BJ (cell line): ENCODE measurements around the gene PRKAR1B. TPM values are rescaled to one million over a fixed set of nuclear protein-coding genes. Genes with fewer than 3 reads are reported as not detected.

Experiments used
- CTCF ChIA-PET: fragments of 350-600 bp; formaldehyde crosslinking; extraction: SDS; loops from one replicate; lab custom pipeline; 2021; ENCODE audit warnings: antibody characterized with exemption, inconsistent platforms; lab: Yijun Ruan, JAX
- POLR2A ChIA-PET: fragments of 300-600 bp; sonication (Branson Sonifier 250); formaldehyde crosslinking; extraction: SDS; loops from one replicate; lab custom pipeline; 2021; ENCODE audit warnings: antibody characterized with exemption; lab: Charles Lee
- DNase-seq: peaks from one replicate; pipeline ENCODE4 v3.0.0-alpha.2; 2011; ENCODE audit warnings: low read depth
- H3K27me3 ChIP-seq: 2 replicates; pipeline ENCODE4 v1.6.0; 2011; ENCODE audit warnings: low read length; ENCODE audit not compliant: control insufficient read depth, insufficient read depth
- H3K36me3 ChIP-seq: 2 replicates; pipeline ENCODE4 v1.5.1; 2011; ENCODE audit warnings: low read length; ENCODE audit not compliant: control insufficient read depth, insufficient read depth
- H3K4me3 ChIP-seq: 2 replicates; pipeline ENCODE4 v1.5.1; 2011; ENCODE audit warnings: low read depth, mild to moderate bottlenecking, control low read depth, low read length
- CTCF ChIP-seq: IDR thresholded peaks from 2 replicates; pipeline ENCODE4 v1.5.1; 2011; ENCODE audit warnings: low read depth, mild to moderate bottlenecking, control low read depth, inconsistent platforms, low read length, moderate library complexity; ENCODE audit not compliant: insufficient read depth
- polyA plus RNA-seq: library from polyadenylated mRNA; depleted of rRNA; stranded (reverse); fragments of >200 nt; gene quantifications from 2 replicates; pipeline ENCODE4 v1.2.3, GENCODE V29; 2011

PRKAR1B gene
- polyA plus RNA-seq, 1 experiment = 7.4 TPM

DNA sequence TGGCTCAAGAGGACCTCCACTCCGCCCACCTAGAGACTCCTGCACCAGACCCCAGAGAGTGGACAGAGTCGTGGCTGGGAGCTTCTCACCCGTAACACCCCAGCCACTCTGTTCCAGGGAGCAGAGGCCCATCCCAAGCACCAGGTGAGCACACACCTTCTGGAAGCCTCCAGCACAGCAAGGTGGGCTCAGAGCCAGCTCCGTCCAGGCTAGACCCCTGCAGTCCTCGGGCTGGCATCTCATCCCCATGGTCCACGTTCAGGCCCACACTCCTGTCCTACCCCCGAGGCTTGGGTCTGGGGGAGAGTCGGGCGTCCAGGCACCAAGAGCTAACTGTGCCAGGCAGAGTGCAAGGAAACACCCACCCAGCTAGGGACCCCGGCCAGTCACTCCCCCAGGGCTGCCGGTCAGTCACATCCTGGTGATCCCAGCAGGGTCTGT, 220.7 kb downstream of the PRKAR1B start:
- no peak for DNase-seq
- H3K4me3 ChIP-seq = no peak overlapping the region
- ChIA-PET POLR2A (no interaction called here), CTCF (no interaction called here)
- peaks cover 26% of the 10 kb centered on the region for H3K36me3 ChIP-seq
- TF ChIP-seq CTCF = no peak
- no peaks in the 10 kb centered on the region for H3K27me3 ChIP-seq

DNA sequence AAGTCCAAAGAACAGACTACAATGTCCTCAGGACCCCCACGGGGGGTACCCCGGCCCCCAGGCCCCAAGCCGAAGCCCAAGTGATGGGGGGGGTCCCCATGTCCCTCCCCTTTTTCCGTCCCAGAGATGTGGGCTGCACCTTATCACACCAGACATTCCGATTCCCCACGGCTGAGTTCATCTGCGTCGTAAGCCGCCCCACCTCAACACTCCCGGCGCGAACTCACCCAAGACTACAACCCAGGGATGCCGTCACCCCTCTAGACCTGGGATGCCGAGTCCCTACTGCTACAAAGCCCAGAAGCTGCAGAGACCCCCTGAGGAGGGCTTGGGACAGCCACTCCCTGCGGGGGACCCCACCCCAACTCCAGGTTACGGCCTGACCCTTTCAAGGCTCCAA, 221.9 kb downstream of the PRKAR1B start:
- peaks cover 33% of the 10 kb centered on the region for H3K36me3 ChIP-seq
- ChIA-PET CTCF (no interaction called here), POLR2A (no interaction called here)
- no peaks in the 10 kb centered on the region for H3K27me3 ChIP-seq
- TF ChIP-seq CTCF = no peak
- DNase-seq = no peak
- H3K4me3 ChIP-seq = no peak overlapping the region

DNA sequence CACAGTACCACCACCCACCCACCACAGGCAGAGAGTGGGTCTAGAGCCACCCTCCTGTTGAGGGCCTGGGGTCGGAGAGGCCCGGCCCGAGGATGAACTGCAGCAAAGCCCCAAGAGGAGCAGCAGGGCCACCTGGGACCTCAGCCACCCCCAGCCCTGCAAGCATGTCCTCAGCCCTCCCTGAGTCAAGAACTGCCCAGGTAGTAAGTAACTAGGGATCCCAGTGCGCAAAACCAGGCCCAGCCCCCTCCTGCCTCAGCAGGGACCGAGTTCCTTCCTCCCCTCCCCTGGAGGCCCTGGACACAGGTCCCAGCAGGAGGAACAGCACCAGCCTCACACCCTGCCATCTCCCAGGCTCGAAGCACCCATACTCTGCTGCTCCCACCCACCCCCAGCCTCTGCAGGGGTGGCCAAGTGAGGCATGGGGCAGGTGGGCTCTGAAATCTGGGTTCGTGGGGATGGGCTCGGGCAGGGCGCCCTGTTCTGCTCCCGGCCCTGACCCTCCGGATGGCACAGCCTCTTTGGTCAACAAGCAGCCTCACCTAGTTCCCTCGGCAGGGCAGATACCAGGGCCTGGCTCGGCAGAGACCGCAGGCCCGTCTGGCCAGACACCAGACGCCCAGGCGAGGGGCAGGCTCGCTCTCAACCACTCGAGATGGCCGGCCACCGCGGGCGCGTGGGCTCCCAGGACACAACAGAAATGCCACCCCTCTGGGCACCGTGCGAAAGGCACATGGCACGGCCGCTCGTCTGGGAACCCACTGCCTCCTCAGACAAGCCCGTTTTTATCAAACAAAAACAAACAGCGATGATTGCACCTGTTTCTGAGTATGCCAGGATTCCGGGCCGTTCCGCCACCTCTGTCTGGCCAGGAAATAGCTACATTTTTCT, 222.6 kb downstream of the PRKAR1B start:
- Histone ChIP-seq H3K36me3 (peaks cover 34% of the 10 kb centered on the region), H3K4me3 (no peak overlapping the region), H3K27me3 (no peaks in the 10 kb centered on the region)
- DNase-seq = no peak
- CTCF ChIA-PET = no interaction called here
- no peak for TF ChIP-seq CTCF
- POLR2A ChIA-PET = no interaction called here

DNA sequence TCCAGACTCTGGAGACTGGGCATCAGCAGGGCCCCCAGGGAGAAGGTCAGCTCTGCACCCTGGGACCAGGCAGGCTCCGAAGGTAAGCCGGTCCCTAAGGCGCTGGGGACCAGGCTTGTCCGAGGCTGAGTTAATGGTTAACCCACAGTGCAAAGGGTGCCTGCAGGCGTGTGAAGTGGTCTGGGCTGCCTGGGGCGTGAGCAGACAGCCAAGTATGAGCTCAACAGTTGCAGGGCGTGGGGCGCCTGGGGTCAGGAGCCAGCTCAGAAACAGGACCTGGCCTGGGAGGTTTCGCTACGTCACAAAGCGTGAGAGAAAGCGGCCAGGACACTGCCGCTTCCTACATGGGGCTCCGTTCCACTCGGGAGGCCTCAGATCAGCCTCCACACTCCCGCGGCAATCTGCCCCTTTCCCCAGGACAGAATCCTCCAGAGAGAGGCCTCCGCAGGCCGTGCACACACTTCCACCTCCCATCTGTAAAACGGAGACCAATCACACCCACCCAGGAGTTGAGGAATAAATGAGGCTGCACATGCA, 223.4 kb downstream of the PRKAR1B start:
- peaks cover 33% of the 10 kb centered on the region for H3K36me3 ChIP-seq
- TF ChIP-seq CTCF = no peak
- DNase-seq = no peak
- POLR2A ChIA-PET = no interaction called here
- no peak overlapping the region for H3K4me3 ChIP-seq
- H3K27me3 ChIP-seq = no peaks in the 10 kb centered on the region
- CTCF ChIA-PET = interaction anchor here (1.3 kb wide), 1 partner anchor 170 kb away, joined by 3 read pairs; no protein-coding TSS in a partner anchor

GRCh38 chr7:502296-502695, 224.8 kb downstream of the PRKAR1B start:
- no peak for DNase-seq
- peaks cover 30% of the 10 kb centered on the region for H3K36me3 ChIP-seq
- H3K4me3 ChIP-seq = no peak overlapping the region
- no peak for TF ChIP-seq CTCF
- no peaks in the 10 kb centered on the region for H3K27me3 ChIP-seq
- ChIA-PET CTCF (interaction anchor here (1.3 kb wide), 1 partner anchor 169 kb away, joined by 3 read pairs; no protein-coding TSS in a partner anchor), POLR2A (no interaction called here)
